ENCODE results near the gene BUD31.

GRCh38 chr7:99406557-99406956 is 2.2 kb upstream of the BUD31 start:
- no peak for TF ChIP-seq CTCF (IDR thresholded peaks at IDR 0.05 in 4 of 5, conservative IDR thresholded peaks at IDR 0.05 in 1 of 5)
- no peak for TF ChIP-seq POLR2A (IDR thresholded peaks at IDR 0.05)
